ENCODE results near the gene DENND2C.

Gene DENND2C

DNA sequence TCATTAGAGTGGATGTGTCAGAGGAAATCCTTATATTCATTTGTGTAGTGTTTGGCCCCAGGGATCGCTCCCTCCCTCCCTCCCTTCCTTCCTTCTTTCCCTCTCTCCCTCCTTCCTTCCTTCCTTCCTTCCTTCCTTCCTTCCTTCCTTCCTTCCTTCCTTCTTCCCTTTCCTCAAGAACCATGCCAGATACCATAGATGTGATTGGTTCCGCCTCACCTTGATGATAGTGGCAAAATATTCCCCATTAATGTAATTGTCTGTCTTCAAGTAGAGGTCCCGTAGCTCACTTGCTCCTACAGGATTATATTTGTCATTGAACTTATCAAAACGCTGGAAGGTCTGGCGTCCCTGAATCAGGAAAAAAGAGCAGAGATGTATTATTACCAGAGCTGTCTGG, 7.8 kb upstream of the DENND2C start:
- DNase-seq, result no peak

DNA sequence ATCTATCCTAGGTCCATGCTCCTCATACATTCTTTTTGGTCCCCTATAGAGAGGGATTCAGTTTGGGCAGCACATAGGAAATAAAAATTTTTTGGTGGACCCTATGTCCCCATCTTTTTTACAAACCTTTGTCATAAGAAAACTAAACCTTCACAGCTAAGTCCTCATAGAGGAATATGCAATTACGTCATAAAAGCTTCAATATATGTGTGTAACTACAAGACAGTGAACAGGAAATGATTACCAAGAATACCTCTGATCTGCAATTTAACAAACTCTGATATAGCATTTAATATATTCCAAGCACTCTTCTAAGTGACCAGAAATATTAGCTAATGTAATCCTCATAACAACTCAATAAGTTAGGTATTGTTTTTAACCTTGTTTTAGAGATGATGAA, 6.3 kb upstream of the DENND2C start:
- no peak for DNase-seq

DNA sequence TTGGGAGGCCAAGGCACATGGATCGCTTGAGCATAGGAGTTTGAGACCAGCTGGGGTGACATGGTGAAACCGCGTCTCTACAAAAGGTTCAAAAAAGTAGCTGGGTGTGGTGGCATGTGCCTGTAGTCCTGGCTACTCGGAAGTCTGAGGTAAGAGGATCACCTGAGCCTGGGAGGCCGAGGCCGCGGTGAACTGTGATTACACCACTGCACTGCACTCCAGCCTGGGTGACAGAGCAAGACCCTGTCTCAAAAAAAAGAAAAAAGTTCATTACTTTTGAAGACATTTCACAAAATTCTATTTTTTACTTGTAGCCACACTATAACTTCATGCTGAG, 2.1 kb upstream of the DENND2C start:
- no peak for DNase-seq

DNA sequence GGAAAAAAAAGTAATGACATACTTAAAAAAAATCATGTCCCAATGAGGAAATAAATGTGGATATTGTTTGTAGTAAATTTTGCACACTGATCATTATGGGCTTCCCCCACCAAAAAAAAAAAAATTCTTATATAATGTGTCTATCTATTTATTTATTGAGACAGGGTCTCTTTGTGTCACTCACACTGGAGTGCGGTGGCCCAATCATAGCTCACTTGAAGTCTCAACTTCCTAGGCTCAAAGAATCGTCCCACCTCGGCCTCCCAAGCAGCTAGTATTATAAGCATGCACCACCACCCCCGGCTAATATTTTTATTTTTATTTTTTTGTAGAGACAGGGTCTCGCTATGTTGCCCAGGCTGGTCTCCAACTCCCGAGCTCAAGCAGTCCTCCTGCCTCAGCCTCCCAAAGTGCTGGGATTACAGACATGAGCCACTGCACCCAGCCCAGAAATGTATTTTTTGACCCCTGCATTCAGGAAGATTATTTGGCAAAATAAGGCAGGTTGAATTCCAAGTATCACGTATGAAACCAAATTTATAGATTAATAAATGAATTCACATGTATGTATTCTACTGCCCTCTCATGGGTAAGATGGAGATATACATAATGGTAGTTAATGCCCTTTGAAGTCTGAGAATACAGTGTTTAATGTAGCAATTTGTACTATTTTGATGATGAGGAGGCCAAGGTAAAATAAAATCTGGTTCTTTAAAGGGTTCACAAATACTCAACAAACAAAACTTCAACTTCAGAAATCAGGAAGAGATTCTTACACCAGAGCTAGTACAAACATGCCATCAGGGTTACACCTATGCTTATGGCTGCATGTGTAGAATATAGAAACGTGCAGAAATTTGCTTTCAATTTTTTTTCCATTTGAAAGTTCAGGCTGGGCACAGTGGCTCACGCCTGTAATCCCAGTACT, 1.4 kb upstream of the DENND2C start:
- DNase-seq, result no peak

DNA sequence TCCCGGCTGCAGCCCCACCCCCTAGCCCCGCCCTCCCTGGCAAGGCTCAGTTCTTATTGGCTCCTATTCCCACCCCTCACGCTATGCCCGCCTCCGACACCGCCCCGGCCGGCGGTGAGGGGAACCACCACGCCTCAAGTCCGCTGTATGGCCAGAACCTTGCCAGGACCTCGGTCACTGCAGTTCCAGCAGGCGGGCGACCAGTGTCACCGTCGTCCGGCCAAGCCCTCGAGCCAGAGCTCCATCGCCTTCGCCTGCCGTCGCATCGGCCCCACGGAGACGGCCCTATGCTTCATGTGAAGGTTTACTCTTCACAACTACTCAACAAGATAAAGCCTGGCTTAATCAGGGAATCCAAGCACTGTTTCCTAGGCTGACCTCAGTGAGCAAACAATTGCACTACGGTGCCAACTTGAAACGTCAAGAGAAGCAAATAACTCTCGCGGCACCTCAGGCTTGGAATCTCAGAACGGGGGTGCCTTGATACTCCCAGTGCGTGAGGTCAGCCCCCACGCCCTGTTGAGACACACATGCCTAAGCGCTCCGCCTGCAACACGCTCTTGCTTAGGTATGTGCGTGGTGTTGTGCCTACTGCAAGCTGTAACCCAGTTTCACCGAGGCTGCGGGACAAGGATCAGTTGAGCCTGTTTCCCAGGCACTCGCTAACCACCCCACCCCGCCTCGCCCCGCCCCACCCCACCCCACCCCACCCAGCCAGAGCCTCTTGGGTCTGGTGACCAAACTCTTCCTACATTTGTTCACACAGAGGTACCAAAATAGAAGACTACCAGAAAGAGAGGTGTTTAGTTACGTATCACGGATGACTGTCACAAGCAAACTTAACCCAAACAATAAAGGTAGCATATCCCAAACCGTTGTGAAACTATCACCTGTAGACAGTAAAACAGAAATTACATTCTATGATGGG, 498 bp upstream of the DENND2C start:
- peak; percentile 47 to 57 for DNase-seq

DNA sequence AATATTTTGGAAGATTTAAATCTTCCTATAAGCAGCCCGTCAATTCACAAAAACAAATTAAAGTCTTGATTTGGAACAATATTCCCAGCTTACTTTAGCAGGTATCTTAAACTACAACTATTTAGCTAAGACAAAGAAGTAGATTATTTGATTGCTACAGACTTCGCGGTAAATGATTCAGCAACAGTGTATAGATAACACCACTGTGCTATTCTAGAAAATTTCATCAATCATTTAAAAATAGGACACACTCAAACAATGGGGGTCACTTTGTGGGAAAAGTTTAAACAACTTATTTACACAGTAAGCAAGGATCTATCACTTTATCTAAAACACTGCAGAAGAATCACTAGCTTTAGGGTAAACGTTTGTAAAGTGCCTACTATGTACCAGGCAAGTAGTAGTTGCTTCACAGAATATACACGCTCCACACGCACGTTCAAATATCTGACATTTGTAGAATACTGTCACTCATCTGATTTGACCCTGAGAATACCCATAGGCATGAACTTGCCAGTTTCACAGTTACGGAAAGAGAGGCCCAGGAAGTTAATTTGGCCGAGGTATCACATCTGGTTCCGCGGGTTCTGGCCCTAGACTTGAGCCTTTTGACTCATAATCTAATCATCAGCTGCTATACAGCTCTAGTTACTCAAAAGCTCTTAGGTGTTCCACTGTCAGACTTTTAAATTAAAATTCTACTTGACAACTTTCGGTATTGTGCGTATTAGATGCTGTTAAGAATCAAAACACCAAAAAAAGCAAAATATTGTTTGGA, 876 bp downstream of the DENND2C start:
- DNase-seq, result no peak

DNA sequence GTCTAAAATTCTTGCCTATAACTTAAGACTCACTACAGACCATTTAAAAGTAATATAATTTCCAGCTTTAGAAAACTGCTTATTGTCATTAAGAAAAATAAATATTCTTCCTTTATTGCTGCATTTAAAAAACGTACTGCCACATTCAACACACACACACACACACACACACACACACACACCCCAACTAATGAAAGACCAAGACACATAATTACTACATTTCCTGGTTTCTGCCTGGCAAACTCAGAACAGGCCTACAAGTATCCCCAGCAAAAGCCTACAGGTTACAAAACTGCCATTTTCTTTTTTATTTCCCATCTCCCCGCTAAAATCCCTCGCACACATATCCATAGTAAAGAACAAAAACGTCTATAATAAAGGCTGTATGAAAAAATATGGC, 1.5 kb downstream of the DENND2C start:
- no peak for DNase-seq

DNA sequence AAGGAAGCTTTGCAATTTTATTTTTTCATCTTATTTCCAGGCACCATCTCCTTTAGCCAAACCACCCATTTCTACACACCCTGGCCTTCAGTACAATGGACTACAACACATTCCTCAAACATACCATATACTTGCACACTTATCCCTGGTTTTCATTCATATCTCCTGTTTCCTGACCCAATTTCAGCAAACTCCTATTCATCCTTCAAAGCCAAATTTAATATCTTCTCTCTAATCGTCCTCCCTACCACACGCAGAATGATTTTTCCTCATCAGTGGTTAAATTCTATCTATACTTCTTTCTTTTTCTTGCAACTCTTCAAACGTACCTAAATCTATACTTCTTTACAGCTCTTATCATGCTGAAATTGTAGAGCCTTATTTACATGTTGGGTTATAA, 2.9 kb downstream of the DENND2C start:
- DNase-seq, result no peak

DNA sequence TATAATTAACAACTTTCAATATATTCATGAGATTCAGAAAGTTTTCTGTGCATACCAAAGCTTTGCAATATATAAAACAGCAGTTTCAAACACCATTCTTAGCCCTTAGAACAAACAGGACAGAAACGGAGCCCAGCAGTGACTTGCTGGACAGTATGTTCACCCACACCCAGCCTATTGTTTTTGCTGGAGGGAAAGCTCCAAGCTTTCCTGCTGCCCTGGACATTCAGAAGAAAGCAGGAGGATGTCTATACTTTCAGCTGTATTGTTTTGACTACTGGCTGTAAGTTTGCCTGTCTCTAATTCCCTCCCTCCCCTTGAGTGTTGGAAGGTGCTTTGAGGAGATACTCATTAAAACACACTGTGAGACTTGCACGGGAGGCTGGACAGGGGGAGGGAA, 9.6 kb downstream of the DENND2C start:
- DNase-seq, result no peak

DNA sequence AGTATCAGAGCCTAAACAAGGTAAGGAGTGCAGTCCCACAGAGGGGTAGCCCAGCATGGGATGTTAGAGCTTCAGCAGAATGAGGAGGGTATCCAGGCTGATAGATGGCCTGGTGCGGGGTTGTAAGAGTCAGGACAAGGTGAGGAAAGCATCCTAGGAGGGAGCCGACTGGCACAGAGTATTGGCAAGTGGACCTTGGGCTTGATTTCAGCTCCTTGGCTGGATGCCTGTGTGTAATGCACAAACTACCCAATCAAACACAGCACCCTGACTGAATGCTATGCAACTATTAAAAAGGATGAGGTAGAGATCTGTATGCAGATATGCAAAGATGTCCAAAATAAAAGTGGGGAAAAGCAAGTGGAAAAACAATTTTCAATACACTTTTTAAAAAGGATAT, 18.0 kb downstream of the DENND2C start:
- no peak for DNase-seq

DNA sequence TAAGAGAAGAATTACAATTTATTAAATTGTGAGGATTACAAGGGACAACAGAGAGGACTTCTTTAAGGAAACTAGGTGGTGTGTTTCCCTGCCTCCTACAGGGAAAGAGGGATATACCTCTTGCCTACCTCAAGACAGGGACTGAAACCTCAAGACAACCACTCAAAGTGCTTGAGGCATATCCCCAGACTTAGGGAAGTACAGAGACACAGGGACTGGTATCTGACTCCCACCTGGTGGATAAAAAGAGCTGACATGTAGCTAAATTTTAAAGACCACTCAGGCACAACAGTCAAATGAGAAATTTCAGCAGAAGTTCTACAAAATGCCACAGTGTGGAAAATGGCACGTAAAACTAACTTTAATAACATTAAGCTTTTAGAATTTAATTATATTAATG, 21.3 kb downstream of the DENND2C start:
- DNase-seq, result no peak

DNA sequence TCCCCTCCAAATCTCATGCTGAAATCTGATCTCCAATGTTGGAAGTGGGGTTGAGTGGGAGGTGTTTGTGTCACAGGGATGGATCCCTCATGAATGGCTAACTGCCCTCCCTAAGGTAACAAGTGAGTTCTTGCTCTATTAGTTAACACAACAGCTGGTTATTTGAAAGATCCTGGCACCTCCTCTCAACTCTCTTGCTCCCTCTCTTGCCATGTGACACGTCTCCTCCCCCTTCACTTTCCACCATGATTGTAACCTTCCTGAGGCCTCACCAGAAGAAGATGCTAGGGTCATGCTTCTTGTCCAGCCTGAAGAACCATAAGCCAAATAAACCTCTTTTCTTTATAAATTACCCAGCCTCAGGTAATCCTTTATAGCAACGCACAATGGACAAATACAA, 28.5 kb downstream of the DENND2C start:
- DNase-seq, result no peak

DNA sequence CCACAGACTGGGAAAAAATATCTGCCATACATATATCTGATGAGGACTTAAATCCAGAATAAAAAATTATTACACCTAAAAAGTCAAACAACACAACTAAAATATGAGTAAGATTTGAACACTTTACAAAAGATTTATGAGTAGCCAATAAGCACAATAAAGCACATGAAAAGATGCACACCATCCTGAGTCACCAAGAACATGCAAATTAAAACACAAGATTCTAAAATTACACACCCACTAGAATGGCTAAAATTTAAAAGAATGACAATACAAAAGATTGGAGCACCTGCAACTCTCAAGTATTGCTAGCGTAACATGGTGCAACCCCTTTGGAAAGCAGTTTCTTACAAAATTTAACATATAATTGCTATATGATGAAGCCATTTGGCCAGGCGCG, 30.9 kb downstream of the DENND2C start:
- DNase-seq, result no peak

DNA sequence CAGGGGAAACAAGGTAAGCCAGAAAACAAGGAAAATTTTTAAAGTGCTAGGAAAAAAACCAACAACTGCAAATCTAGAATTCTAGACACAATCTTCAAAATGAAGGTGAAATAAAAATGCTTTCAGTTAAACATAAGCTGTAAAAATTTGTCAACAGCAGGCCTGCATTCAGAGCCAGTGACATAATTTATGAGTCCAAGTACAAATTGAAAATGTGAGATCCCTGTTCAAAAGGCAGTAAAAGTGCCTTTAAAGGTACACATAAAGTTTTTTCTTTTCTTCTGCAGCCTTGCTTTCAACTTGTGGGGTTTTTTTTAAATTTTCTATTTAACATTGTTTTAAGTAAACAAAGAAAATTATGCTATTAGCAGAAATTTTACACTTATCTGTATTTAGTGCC, 37.4 kb downstream of the DENND2C start:
- DNase-seq, result no peak

DNA sequence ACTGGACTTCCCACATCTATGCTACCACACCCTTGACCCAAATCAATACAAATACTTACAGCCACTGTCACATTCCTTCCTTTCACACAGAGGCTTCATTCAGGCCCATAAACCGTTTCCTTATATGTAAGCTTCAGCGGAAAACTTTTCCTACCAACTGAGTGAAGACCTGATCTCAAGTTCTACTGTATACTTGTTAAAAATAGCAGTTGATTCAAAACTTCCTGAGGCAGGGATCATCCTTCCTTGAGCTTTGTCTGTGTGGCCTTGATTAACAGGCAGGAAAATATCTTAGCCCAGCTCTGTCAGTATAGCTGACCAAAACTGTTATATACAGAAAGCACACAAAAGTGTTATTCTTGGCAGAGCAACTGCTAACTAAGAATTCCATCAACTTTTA, 42.7 kb downstream of the DENND2C start:
- no peak for DNase-seq

DNA sequence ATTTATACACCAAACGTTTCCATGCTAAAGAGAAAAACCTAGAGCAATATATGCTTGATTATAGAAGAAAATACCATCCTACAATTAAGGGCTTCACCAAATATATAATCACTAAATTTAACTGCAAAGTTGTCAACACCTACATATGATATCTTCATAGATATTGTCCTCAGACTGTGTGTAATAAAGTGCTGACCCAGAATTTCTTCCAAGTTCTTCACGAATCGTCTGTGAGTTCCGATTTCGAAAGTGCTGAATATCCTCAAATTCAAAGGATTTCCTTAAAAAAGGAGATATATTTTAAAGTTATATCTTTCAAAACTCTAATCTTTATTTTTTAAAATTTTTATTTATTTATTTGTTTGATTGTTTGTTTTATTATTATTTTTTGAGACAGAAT, 46.5 kb downstream of the DENND2C start:
- DNase-seq, result no peak

DNA sequence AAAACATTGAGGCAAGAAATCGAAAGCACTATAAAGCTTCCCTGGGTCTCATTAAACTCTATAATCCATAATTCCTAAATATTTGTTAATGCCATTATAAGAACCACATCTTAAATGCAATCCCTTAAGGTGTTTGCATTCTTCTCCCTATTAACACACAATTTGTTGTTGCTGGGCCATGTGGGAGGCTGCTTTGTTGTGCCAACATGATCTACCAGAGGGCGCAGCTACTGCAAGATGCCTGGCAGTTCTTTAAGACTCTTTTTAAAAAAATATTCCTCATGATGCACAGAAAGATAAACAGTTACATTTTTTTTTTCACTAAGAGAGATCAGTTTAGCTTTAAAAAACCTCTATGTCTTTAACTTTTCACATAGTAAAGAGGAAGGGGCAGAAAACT, 49.4 kb downstream of the DENND2C start:
- DNase-seq, result no peak

DNA sequence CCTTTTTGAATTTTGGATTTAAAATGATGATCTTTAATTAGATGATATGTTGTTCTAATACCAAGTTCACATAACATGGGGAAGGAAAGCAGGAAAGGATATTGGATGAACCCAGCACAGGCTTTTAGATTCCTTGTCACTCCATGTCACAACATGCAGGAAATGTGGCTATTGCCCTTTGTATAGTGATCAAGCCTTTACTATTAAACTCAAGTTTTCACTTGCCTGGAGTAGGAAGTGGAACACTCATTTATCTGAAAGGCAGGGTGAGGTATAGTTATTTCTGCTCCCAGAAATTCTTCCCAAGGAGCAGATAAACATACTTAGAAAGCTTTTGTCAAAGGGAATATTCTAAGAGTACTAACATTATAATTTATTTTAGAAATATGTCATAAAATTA, 51.2 kb downstream of the DENND2C start:
- DNase-seq, result no peak

DNA sequence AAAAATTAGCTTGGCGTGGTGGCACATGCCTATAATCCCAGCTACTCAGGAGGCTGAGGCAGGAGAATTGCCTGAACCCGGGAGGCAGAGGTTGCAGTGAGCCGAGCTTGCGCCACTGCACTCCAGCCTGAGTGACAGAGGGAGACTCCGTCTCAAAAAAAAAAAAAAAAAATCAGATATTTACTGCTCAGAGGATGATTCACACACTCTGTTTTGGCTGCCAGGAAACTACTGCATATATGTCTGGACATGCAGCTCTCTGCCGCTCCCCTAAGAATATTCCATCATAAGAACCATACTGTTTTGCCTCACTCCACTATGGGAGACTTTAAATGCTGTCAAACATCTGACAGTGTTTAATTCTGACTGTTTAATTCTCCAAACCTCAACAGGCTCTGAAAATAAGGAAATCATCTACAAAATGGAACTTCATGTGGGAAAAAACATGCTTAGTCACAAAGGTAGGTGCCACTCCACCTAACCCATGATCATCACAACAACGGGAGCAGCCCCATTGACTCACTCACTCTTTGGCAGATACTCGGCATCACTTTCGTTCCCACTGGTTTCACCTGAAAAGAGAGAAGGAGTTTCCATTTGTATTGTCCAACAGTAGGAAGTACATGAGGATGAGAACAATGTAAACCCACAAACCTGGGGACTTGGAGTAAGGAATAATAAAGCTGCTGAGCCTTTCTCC, 59.2 kb downstream of the DENND2C start:
- no peak for DNase-seq

DNA sequence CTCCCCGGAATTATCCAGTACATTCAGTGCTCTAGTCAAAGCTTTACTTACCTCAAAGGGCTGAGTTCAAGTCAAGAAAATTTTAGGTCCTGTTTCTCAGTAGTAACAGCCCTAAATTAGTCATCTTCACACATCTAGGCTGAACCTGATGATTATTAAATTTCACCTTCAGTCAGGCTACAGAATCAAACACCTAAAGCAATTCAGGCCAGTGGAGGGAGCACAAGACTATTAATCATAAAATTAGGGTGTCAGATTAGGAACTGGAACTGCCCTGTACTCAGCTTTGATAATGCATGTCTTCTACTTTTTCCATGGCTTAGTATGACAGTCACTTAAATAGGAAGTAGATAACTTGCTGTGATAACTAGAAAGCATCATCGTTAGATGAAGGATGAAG, 60.0 kb downstream of the DENND2C start:
- no peak for DNase-seq

DNA sequence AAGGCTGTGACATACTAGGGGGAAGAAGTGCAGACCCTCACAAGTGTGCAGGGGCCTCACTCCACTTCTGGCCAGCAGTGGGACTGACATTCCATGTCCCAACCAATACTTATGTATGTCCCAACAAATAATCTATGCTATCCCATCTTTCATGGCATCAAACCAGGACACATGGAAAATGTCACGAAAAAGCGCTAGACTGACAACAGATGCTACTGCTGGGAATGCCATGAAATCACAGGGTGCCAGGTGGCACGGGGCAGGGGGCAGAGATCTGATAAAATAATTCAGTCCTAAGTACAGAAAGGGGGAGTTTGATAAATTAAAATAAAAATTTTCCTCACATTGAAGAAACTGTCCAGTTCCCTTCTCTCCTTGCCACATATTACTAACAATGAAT, 60.8 kb downstream of the DENND2C start:
- DNase-seq, result no peak

DNA sequence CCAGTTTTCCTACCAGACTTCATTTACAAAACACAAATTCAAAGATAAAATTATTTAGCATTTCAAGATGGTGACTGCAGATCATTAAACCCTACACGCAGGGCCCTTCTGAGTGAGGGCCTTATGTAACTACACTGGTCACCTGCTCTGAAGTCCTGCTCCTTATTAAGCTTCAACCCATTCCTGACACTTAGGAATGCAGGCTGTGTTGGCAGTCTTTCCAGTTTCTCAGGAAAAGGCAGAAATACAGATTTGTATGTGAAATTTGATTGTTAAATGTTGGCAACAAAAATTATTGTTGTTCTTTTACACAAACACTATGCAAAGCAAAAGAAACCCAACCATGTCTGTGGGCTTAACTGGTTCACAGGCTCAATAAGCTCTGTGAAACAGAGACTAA, 62.6 kb downstream of the DENND2C start:
- DNase-seq, result no peak

DNA sequence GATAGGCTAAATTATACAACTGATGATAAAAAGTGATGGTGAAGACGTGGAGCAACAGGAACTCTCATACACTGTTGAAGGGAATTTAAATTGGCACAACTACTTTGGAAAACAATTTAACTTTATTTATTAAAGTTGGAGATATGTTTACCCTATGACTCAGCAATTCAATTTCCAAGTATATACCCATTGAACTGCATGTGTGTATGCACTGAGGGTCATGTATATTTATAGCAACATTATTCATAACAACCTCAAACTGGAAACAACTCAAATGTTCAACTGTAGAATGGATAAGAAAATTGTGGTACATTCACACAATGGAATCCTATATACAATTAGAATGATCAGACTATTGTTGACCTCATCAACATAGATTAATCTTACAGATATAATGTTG, 71.9 kb downstream of the DENND2C start:
- DNase-seq, result no peak
